Osteocyte (in vitro differentiated cells): ENCODE measurements around the gene PHACTR3. TPM values are rescaled to one million over a fixed set of nuclear protein-coding genes. Genes with fewer than 3 reads are reported as not detected.

Experiments used
- DNase-seq: peaks from one replicate; pipeline ENCODE4 v3.0.0; 2021; ENCODE audit warnings: mixed read lengths; ENCODE audit not compliant: unreplicated experiment; ENCODE audit errors: extremely low spot score
- H3K27ac Mint-ChIP-seq: one replicate; pipeline ENCODE4 v1.8.0; 2021; ENCODE audit warnings: mild to moderate bottlenecking, mixed read lengths; ENCODE audit not compliant: unreplicated experiment
- H3K27me3 Mint-ChIP-seq: one replicate; pipeline ENCODE4 v1.8.0; 2021; ENCODE audit warnings: mixed read lengths; ENCODE audit not compliant: unreplicated experiment
- H3K36me3 Mint-ChIP-seq: one replicate; pipeline ENCODE4 v1.8.0; 2021; ENCODE audit warnings: mixed read lengths; ENCODE audit not compliant: unreplicated experiment
- H3K4me1 Mint-ChIP-seq: one replicate; pipeline ENCODE4 v1.8.0; 2021; ENCODE audit warnings: mixed read lengths; ENCODE audit not compliant: unreplicated experiment
- H3K4me3 Mint-ChIP-seq: one replicate; pipeline ENCODE4 v1.8.0; 2021; ENCODE audit warnings: mild to moderate bottlenecking, moderate library complexity, mixed read lengths; ENCODE audit not compliant: unreplicated experiment
- H3K9me3 Mint-ChIP-seq: one replicate; pipeline ENCODE4 v1.8.0; 2021; ENCODE audit warnings: mixed read lengths; ENCODE audit not compliant: unreplicated experiment
- CTCF ChIP-seq: fragments of 200-600 bp; sonication (generic); IDR thresholded peaks from 2 replicates; pipeline ENCODE4 v1.5.0; 2021; ENCODE audit warnings: antibody characterized with exemption, mild to moderate bottlenecking, moderate library complexity
- total RNA-seq: library from RNA; stranded (reverse); gene quantifications from 2 replicates; pipeline ENCODE4 v1.2.1, GENCODE V29; 2021

Gene PHACTR3
- total RNA-seq, 1 donor from 2014 or later, result not detected

GRCh38 chr20:59663513-59664060, 59.2 kb downstream of the PHACTR3 start:
- no peak for TF ChIP-seq CTCF
- Mint-ChIP-seq H3K4me3 (no peak overlapping the region), H3K27me3 (no peaks in the 10 kb centered on the region), H3K9me3 (peaks cover 20% of the 10 kb centered on the region), H3K4me1 (no peaks in the 10 kb centered on the region), H3K36me3 (no peaks in the 10 kb centered on the region), H3K27ac (no peak overlapping the region)
- DNase-seq, result peak; percentile 73

- Mint-ChIP-seq H3K27ac (no peak overlapping the region), H3K36me3 (no peaks in the 10 kb centered on the region), H3K4me1 (no peaks in the 10 kb centered on the region), H3K27me3 (no peaks in the 10 kb centered on the region), H3K9me3 (peaks cover 14% of the 10 kb centered on the region), H3K4me3 (no peak overlapping the region)
- peak; percentile 71 for DNase-seq
- no peak for TF ChIP-seq CTCF
These were observed 60.1 kb downstream of the PHACTR3 start for GRCh38 chr20:59664421-59664941.

GRCh38 chr20:59665656-59666555, 61.6 kb downstream of the PHACTR3 start:
- peak; percentile 67 for DNase-seq
- Mint-ChIP-seq H3K27me3 (no peaks in the 10 kb centered on the region), H3K36me3 (no peaks in the 10 kb centered on the region)

GRCh38 chr20:59666586-59666985, 62.2 kb downstream of the PHACTR3 start:
- peaks cover 5% of the 10 kb centered on the region for H3K9me3 Mint-ChIP-seq
- TF ChIP-seq CTCF, result no peak

More at GRCh38 chr20:59665656-59666555, 61.6 kb downstream of the PHACTR3 start:
- no peak overlapping the region for H3K27ac Mint-ChIP-seq
- no peak for TF ChIP-seq CTCF
- no peaks in the 10 kb centered on the region for H3K4me1 Mint-ChIP-seq
- peaks cover 8% of the 10 kb centered on the region for H3K9me3 Mint-ChIP-seq
- H3K4me3 Mint-ChIP-seq, result no peak overlapping the region

GRCh38 chr20:59667131-59667530, 62.8 kb downstream of the PHACTR3 start:
- H3K9me3 Mint-ChIP-seq, result peaks cover 3% of the 10 kb centered on the region

More at GRCh38 chr20:59666586-59666985, 62.2 kb downstream of the PHACTR3 start:
- Mint-ChIP-seq H3K36me3 (no peaks in the 10 kb centered on the region), H3K4me3 (no peak overlapping the region), H3K27ac (no peak overlapping the region), H3K4me1 (no peaks in the 10 kb centered on the region), H3K27me3 (no peaks in the 10 kb centered on the region)
- DNase-seq, result peak; percentile 70

More at GRCh38 chr20:59667131-59667530, 62.8 kb downstream of the PHACTR3 start:
- Mint-ChIP-seq H3K4me3 (no peak overlapping the region), H3K4me1 (no peaks in the 10 kb centered on the region), H3K27me3 (no peaks in the 10 kb centered on the region), H3K36me3 (no peaks in the 10 kb centered on the region), H3K27ac (no peak overlapping the region)
- peak; percentile 71 for DNase-seq
- TF ChIP-seq CTCF, result no peak
